Ascending aorta (tissue), 2 donors: ENCODE results near the gene NRK. TPM values are rescaled to one million over a fixed set of nuclear protein-coding genes. Genes with fewer than 3 reads are reported as not detected.

Experiments
- DNase-seq, 2 donors: peaks; one replicate each; pipeline ENCODE4 v3.0.0-alpha.2; 2019; ENCODE audit warnings: low spot score in 2 of 2
- H3K27ac ChIP-seq, 2 donors: fragments of 200-600 bp; sonication (generic); one replicate each; pipeline ENCODE4 v1.5.1; 2016 to 2017; ENCODE audit warnings: mild to moderate bottlenecking in 1 of 2
- H3K27me3 ChIP-seq: fragments of 200-600 bp; sonication (generic); one replicate; pipeline ENCODE4 v1.5.1; 2017
- H3K36me3 ChIP-seq, 2 donors: fragments of 200-600 bp; sonication (generic); one replicate each; pipeline ENCODE4 v1.5.1; 2016
- H3K4me1 ChIP-seq, 2 donors: fragments of 200-600 bp; sonication (generic); one replicate each; pipeline ENCODE4 v1.5.1; 2016 to 2017; ENCODE audit warnings: mild to moderate bottlenecking in 1 of 2
- H3K4me3 ChIP-seq, 2 donors: fragments of 200-600 bp; sonication (generic); one replicate each; pipeline ENCODE4 v1.5.1; 2016 to 2017; ENCODE audit warnings: mild to moderate bottlenecking in 1 of 2
- H3K9me3 ChIP-seq, 2 donors: fragments of 200-600 bp; sonication (generic); one replicate each; pipeline ENCODE4 v1.5.1; 2016
- intact Hi-C: fragments of 100-400 bp; cut with DNase I; formaldehyde crosslinking; loops from one replicate; pipeline ENCODE4 v1.15.1; 2023
- total RNA-seq: library from RNA; depleted of rRNA; stranded (reverse); fragments of >200 nt; gene quantifications from one replicate; pipeline ENCODE4 v1.1.0, GENCODE V29; 2016
- TF ChIP-seq, protein P1 (sequence below), 3 experiments: fragments of 200-600 bp in 2 of 3; fragments of 450-650 bp in 1 of 3; sonication (generic) in 2 of 3; IDR thresholded peaks; one replicate each; pipeline ENCODE4 v1.5.1; 2016 to 2019; ENCODE audit warnings: antibody characterized with exemption in 3 of 3, mild to moderate bottlenecking in 1 of 3, moderate library complexity in 1 of 3

NRK gene
- total RNA-seq, 1 donor from 2014 or later, result 3.2 TPM

- H3K4me3 ChIP-seq, result no peak overlapping the region
- DNase-seq, result no peak
- no peaks in the 10 kb centered on the region for H3K9me3 ChIP-seq
- TF ChIP-seq, protein P1, sequence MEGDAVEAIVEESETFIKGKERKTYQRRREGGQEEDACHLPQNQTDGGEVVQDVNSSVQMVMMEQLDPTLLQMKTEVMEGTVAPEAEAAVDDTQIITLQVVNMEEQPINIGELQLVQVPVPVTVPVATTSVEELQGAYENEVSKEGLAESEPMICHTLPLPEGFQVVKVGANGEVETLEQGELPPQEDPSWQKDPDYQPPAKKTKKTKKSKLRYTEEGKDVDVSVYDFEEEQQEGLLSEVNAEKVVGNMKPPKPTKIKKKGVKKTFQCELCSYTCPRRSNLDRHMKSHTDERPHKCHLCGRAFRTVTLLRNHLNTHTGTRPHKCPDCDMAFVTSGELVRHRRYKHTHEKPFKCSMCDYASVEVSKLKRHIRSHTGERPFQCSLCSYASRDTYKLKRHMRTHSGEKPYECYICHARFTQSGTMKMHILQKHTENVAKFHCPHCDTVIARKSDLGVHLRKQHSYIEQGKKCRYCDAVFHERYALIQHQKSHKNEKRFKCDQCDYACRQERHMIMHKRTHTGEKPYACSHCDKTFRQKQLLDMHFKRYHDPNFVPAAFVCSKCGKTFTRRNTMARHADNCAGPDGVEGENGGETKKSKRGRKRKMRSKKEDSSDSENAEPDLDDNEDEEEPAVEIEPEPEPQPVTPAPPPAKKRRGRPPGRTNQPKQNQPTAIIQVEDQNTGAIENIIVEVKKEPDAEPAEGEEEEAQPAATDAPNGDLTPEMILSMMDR (IDR thresholded peaks at IDR 0.05), result no peak
- no peaks in the 10 kb centered on the region for H3K27me3 ChIP-seq
- no peaks in the 10 kb centered on the region for H3K4me1 ChIP-seq
- intact Hi-C loops, result no loop called here
- H3K36me3 ChIP-seq, result no peaks in the 10 kb centered on the region
- H3K27ac ChIP-seq, result no peak overlapping the region
Measured at GRCh38 chrX:105870445-105870844, 48.1 kb downstream of the NRK start.

GRCh38 chrX:105872941-105873340 lies 50.6 kb downstream of the NRK start:
- DNase-seq, result no peak
- intact Hi-C loops, result no loop called here
- TF ChIP-seq, protein P1 (IDR thresholded peaks at IDR 0.05), result no peak
- Histone ChIP-seq H3K4me3 (no peak overlapping the region), H3K9me3 (no peaks in the 10 kb centered on the region), H3K27me3 (no peaks in the 10 kb centered on the region), H3K27ac (no peak overlapping the region), H3K36me3 (no peaks in the 10 kb centered on the region), H3K4me1 (no peaks in the 10 kb centered on the region)

GRCh38 chrX:105874790-105875189 lies 52.5 kb downstream of the NRK start:
- DNase-seq, result no peak
- Histone ChIP-seq H3K4me1 (no peaks in the 10 kb centered on the region), H3K9me3 (no peaks in the 10 kb centered on the region), H3K4me3 (no peak overlapping the region), H3K27me3 (no peaks in the 10 kb centered on the region), H3K36me3 (no peaks in the 10 kb centered on the region), H3K27ac (no peak overlapping the region)
- TF ChIP-seq, protein P1 (IDR thresholded peaks at IDR 0.05), result no peak
- intact Hi-C loops, result no loop called here

- intact Hi-C loops, result no loop called here
Measured at GRCh38 chrX:105876658-105877057, 54.3 kb downstream of the NRK start.

GRCh38 chrX:105880491-105880890 lies 58.2 kb downstream of the NRK start:
- intact Hi-C loops, result no loop called here

More at GRCh38 chrX:105876658-105877057, 54.3 kb downstream of the NRK start:
- Histone ChIP-seq H3K27me3 (no peaks in the 10 kb centered on the region), H3K4me3 (no peak overlapping the region), H3K9me3 (no peaks in the 10 kb centered on the region), H3K27ac (no peak overlapping the region), H3K4me1 (no peaks in the 10 kb centered on the region), H3K36me3 (no peaks in the 10 kb centered on the region)
- TF ChIP-seq, protein P1 (IDR thresholded peaks at IDR 0.05), result peak in 1 of 3 experiments; percentile 9
- DNase-seq, result no peak

More at GRCh38 chrX:105880491-105880890, 58.2 kb downstream of the NRK start:
- Histone ChIP-seq H3K9me3 (no peaks in the 10 kb centered on the region), H3K4me1 (no peaks in the 10 kb centered on the region), H3K4me3 (no peak overlapping the region), H3K27ac (no peak overlapping the region), H3K36me3 (no peaks in the 10 kb centered on the region), H3K27me3 (no peaks in the 10 kb centered on the region)
- TF ChIP-seq, protein P1 (IDR thresholded peaks at IDR 0.05), result no peak
- no peak for DNase-seq
